Astrocyte (in vitro differentiated cells and primary cell): Measurements from ENCODE around the gene RPS14. TPM values are rescaled to one million over a fixed set of nuclear protein-coding genes. Genes with fewer than 3 reads are reported as not detected.

ENCODE experiments used
- DNase-seq: peaks from one replicate; pipeline ENCODE4 v3.0.0-alpha.2; 2010; ENCODE audit warnings: low read depth
- FAIRE-seq: peaks from 2 replicates; lab custom pipeline; 2011; peaks lifted over from hg19 to GRCh38; lab: Jason Lieb, UNC
- H2AFZ ChIP-seq: 2 replicates; pipeline ENCODE4 v1.6.0; 2012; ENCODE audit warnings: low read depth, low read length, inconsistent platforms
- H3K27ac ChIP-seq: 2 replicates; pipeline ENCODE4 v1.5.1; 2011; ENCODE audit warnings: low read depth, low read length, inconsistent platforms
- H3K27me3 ChIP-seq: 2 replicates; pipeline ENCODE4 v1.6.0; 2011; ENCODE audit warnings: low read length, inconsistent platforms; ENCODE audit not compliant: insufficient read depth
- H3K36me3 ChIP-seq: 2 replicates; pipeline ENCODE4 v1.5.1; 2011; ENCODE audit warnings: low read length, inconsistent platforms; ENCODE audit not compliant: insufficient read depth
- H3K4me1 ChIP-seq: 2 replicates; pipeline ENCODE4 v1.5.1; 2011; ENCODE audit warnings: low read length, inconsistent platforms; ENCODE audit not compliant: insufficient read depth
- H3K4me2 ChIP-seq: 2 replicates; pipeline ENCODE4 v1.6.0; 2012; ENCODE audit warnings: low read length, inconsistent platforms
- H3K4me3 ChIP-seq: 2 replicates; pipeline ENCODE4 v1.5.1; 2011; ENCODE audit warnings: low read depth, mild to moderate bottlenecking, low read length, inconsistent platforms; ENCODE audit not compliant: insufficient read depth
- H3K79me2 ChIP-seq: 2 replicates; pipeline ENCODE4 v1.6.0; 2012; ENCODE audit warnings: mild to moderate bottlenecking, low read length, inconsistent platforms; ENCODE audit not compliant: insufficient read depth
- H3K9ac ChIP-seq: 2 replicates; pipeline ENCODE4 v1.6.0; 2012; ENCODE audit warnings: mild to moderate bottlenecking, low read length, inconsistent platforms
- H3K9me3 ChIP-seq: 2 replicates; pipeline ENCODE4 v1.5.1; 2012; ENCODE audit warnings: low read depth, mild to moderate bottlenecking, low read length, inconsistent platforms; ENCODE audit not compliant: insufficient read depth
- H4K20me1 ChIP-seq: 2 replicates; pipeline ENCODE4 v1.6.0; 2012; ENCODE audit warnings: low read length, inconsistent platforms; ENCODE audit not compliant: insufficient read depth
- H3K27ac Mint-ChIP-seq: one replicate; pipeline ENCODE4 v1.8.0; 2021; ENCODE audit warnings: mild to moderate bottlenecking, mixed read lengths; ENCODE audit not compliant: unreplicated experiment
- H3K27me3 Mint-ChIP-seq: one replicate; pipeline ENCODE4 v1.8.0; 2021; ENCODE audit warnings: low read depth, mixed read lengths; ENCODE audit not compliant: unreplicated experiment
- H3K36me3 Mint-ChIP-seq: one replicate; pipeline ENCODE4 v1.8.0; 2021; ENCODE audit warnings: low read depth, mixed read lengths; ENCODE audit not compliant: unreplicated experiment
- H3K4me1 Mint-ChIP-seq: one replicate; pipeline ENCODE4 v1.8.0; 2021; ENCODE audit warnings: low read depth, mixed read lengths; ENCODE audit not compliant: unreplicated experiment
- H3K4me3 Mint-ChIP-seq: one replicate; pipeline ENCODE4 v1.8.0; 2021; ENCODE audit warnings: mild to moderate bottlenecking, moderate library complexity, mixed read lengths; ENCODE audit not compliant: unreplicated experiment
- H3K9me3 Mint-ChIP-seq: one replicate; pipeline ENCODE4 v1.8.0; 2021; ENCODE audit warnings: mild to moderate bottlenecking, mixed read lengths; ENCODE audit not compliant: unreplicated experiment
- EZH2 ChIP-seq: IDR thresholded peaks from 2 replicates; pipeline ENCODE4 v1.6.1; 2012; ENCODE audit warnings: mild to moderate bottlenecking, low read length, inconsistent platforms; ENCODE audit not compliant: insufficient read depth
- total RNA-seq: library from RNA; stranded (reverse); gene quantifications from 2 replicates; pipeline ENCODE4 v1.2.1, GENCODE V29; 2021
- TF ChIP-seq, protein P1 (sequence below): IDR thresholded peaks from 2 replicates; pipeline ENCODE4 v1.5.1; 2011; ENCODE audit warnings: low read depth, mild to moderate bottlenecking, inconsistent platforms, low read length, moderate library complexity; ENCODE audit not compliant: insufficient read depth

RPS14 gene
- total RNA-seq, 1 donor from 2014 or later, result 2,054 TPM

DNA sequence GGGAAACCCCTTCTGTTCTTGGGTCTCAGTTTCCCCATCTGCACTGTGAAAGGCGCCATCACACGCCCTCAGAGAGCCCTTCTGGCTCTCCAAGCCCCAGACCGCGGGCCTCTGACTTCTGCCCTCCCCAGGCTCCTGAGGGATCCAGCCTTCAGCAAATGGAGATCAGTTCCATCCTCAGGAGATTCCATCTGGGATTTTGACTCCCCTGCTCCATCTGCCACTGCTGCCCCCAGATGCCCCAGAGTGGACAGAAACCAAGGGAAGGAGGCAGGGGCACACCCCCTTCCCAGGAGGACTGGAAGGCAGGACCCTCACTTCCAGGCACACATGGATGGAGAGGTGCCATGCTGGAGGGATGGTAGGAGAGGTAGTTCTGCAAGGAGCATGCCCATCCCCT, 18.7 kb upstream of the RPS14 start:
- DNase-seq, result no peak
- no peaks in the 10 kb centered on the region for H3K79me2 ChIP-seq
- peaks cover 28% of the 10 kb centered on the region for H3K4me1 ChIP-seq
- no peak overlapping the region for H3K27ac ChIP-seq
- Mint-ChIP-seq H3K27me3 (no peaks in the 10 kb centered on the region), H3K36me3 (no peaks in the 10 kb centered on the region), H3K27ac (peak overlapping the region; percentile 86), H3K4me3 (no peak overlapping the region), H3K4me1 (peaks cover 29% of the 10 kb centered on the region), H3K9me3 (no peaks in the 10 kb centered on the region)
- H3K4me2 ChIP-seq, result no peak overlapping the region
- H3K9ac ChIP-seq, result no peak overlapping the region
- H3K4me3 ChIP-seq, result no peak overlapping the region
- FAIRE-seq, result no peak
- H4K20me1 ChIP-seq, result no peaks in the 10 kb centered on the region
- no peaks in the 10 kb centered on the region for H3K27me3 ChIP-seq
- no peaks in the 10 kb centered on the region for H3K36me3 ChIP-seq
- TF ChIP-seq EZH2, result no peak
- TF ChIP-seq, protein P1, sequence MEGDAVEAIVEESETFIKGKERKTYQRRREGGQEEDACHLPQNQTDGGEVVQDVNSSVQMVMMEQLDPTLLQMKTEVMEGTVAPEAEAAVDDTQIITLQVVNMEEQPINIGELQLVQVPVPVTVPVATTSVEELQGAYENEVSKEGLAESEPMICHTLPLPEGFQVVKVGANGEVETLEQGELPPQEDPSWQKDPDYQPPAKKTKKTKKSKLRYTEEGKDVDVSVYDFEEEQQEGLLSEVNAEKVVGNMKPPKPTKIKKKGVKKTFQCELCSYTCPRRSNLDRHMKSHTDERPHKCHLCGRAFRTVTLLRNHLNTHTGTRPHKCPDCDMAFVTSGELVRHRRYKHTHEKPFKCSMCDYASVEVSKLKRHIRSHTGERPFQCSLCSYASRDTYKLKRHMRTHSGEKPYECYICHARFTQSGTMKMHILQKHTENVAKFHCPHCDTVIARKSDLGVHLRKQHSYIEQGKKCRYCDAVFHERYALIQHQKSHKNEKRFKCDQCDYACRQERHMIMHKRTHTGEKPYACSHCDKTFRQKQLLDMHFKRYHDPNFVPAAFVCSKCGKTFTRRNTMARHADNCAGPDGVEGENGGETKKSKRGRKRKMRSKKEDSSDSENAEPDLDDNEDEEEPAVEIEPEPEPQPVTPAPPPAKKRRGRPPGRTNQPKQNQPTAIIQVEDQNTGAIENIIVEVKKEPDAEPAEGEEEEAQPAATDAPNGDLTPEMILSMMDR, result no peak
- H3K9me3 ChIP-seq, result no peaks in the 10 kb centered on the region
- no peak overlapping the region for H2AFZ ChIP-seq

DNA sequence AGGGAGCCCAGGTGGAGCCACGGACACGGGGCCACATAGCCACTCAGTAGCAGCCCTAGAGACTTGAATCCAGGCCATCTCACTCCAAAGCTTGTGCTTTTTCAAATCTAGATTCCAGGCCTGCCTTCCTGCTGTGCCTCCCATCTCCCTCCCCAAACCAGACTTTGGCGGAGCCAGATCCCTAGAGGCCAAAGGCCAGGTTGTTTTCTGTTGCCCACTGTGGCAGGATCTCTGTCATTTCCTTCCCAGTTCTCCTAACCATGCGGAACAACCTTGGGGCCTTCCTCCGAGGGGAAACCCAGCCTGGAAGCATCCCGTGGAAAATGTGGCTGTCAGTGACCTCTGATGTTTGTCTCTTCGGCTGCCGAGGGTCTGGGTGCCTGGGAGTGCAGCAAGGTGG, 16.4 kb upstream of the RPS14 start:
- Histone ChIP-seq H3K9ac (no peak overlapping the region), H3K27ac (no peak overlapping the region), H3K9me3 (no peaks in the 10 kb centered on the region), H4K20me1 (no peaks in the 10 kb centered on the region), H3K4me3 (no peak overlapping the region), H3K4me1 (peaks cover 17% of the 10 kb centered on the region), H2AFZ (no peak overlapping the region), H3K79me2 (no peaks in the 10 kb centered on the region), H3K36me3 (no peaks in the 10 kb centered on the region), H3K4me2 (no peak overlapping the region), H3K27me3 (no peaks in the 10 kb centered on the region)
- Mint-ChIP-seq H3K4me1 (peaks cover 27% of the 10 kb centered on the region), H3K27ac (no peak overlapping the region), H3K4me3 (no peak overlapping the region), H3K9me3 (no peaks in the 10 kb centered on the region), H3K27me3 (no peaks in the 10 kb centered on the region), H3K36me3 (no peaks in the 10 kb centered on the region)
- FAIRE-seq (no peak), DNase-seq (no peak)
- TF ChIP-seq, protein P1, result no peak
- TF ChIP-seq EZH2, result no peak

DNA sequence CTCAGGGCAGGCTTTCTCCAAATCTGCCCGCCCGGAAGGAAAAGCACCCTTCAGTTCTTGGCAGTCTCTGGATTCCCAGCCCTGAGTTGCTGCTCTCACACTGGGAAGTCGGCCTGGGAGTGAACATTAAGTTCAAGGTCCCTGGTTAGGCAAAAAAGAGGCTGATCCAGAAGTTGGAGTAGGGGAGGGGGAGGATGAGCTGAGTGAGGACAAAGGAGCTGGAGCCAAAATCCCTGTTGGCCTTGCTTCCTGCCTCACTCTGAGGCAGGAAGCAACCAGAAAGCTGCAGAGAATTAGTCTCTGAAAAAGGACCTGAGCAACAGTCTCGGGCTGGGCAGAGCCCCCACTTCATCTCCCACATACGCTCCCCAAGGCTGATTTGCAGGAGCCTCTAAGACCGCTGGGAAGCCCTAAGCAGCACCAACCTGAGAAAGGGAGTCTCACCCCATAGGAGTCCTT, 15.0 kb upstream of the RPS14 start:
- Histone ChIP-seq H3K27me3 (no peaks in the 10 kb centered on the region), H3K4me1 (peaks cover 17% of the 10 kb centered on the region), H2AFZ (peak overlapping the region; percentile 38), H3K4me3 (no peak overlapping the region), H3K79me2 (no peaks in the 10 kb centered on the region), H3K9ac (peak overlapping the region; percentile 15), H3K4me2 (no peak overlapping the region), H3K9me3 (no peaks in the 10 kb centered on the region), H3K27ac (no peak overlapping the region), H3K36me3 (no peaks in the 10 kb centered on the region), H4K20me1 (no peaks in the 10 kb centered on the region)
- peaks cover 1% of the 10 kb centered on the region for H3K9me3 Mint-ChIP-seq
- no peak overlapping the region for H3K4me3 Mint-ChIP-seq
- H3K27ac Mint-ChIP-seq, result peak overlapping the region; percentile 86
- H3K4me1 Mint-ChIP-seq, result peaks cover 31% of the 10 kb centered on the region
- FAIRE-seq (no peak), DNase-seq (no peak)
- no peaks in the 10 kb centered on the region for H3K27me3 Mint-ChIP-seq
- H3K36me3 Mint-ChIP-seq, result no peaks in the 10 kb centered on the region
- TF ChIP-seq, protein P1, result no peak
- no peak for TF ChIP-seq EZH2
